Omental fat pad (tissue), 4 donors: ENCODE results near the gene NUDT16. TPM values are rescaled to one million over a fixed set of nuclear protein-coding genes. Genes with fewer than 3 reads are reported as not detected.
"Not testable (repeated sequence)": the region's sequence is repeated elsewhere in the genome, so short reads cannot be mapped to it uniquely, and the experiment has no call there.

Experiments
- ATAC-seq: fragments of 150-250 bp; one replicate; pipeline ENCODE4 v1.9.1; 2016; ENCODE audit warnings: mild to moderate bottlenecking, moderate library complexity; ENCODE audit not compliant: low FRiP score
- DNase-seq: peaks from one replicate; pipeline ENCODE4 v3.0.0-alpha.2; 2019; ENCODE audit warnings: low spot score
- total RNA-seq, 4 donors: library from RNA; depleted of rRNA; stranded (reverse); fragments of >200 nt; gene quantifications; one replicate each; pipeline ENCODE4 v1.1.0, GENCODE V29; 2016
- TF ChIP-seq, protein P1 (sequence below), 3 donors: fragments of 450-650 bp; IDR thresholded peaks; one replicate each; pipeline ENCODE4 v1.5.1; 2016 to 2017; ENCODE audit warnings: antibody characterized with exemption in 3 of 3, mild to moderate bottlenecking in 3 of 3, moderate library complexity in 2 of 3

NUDT16 gene
- total RNA-seq, 4 donors from 2014 or later = 26.7 to 62.3 (median 39.0) TPM

DNA sequence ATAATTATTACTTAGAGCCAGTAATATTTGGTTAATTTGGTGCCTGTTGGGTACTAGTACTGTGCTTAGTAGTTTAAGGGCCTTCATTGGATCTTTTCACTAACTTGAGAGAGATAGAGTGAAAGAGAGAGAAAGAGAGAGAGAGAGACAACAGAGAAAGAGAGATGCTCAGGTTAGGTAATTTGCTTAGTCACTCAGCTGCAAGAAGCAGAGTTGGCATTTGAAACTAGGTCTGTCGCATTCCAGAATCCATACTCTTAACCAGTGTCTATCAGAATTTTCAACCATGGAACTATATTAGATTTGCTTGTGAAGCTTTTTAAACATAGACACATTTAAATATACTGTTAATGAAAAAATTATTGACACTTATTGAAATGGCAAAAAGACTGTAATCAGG, 31.1 kb upstream of the NUDT16 start:
- TF ChIP-seq, protein P1, sequence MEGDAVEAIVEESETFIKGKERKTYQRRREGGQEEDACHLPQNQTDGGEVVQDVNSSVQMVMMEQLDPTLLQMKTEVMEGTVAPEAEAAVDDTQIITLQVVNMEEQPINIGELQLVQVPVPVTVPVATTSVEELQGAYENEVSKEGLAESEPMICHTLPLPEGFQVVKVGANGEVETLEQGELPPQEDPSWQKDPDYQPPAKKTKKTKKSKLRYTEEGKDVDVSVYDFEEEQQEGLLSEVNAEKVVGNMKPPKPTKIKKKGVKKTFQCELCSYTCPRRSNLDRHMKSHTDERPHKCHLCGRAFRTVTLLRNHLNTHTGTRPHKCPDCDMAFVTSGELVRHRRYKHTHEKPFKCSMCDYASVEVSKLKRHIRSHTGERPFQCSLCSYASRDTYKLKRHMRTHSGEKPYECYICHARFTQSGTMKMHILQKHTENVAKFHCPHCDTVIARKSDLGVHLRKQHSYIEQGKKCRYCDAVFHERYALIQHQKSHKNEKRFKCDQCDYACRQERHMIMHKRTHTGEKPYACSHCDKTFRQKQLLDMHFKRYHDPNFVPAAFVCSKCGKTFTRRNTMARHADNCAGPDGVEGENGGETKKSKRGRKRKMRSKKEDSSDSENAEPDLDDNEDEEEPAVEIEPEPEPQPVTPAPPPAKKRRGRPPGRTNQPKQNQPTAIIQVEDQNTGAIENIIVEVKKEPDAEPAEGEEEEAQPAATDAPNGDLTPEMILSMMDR (IDR thresholded peaks at IDR 0.05) = no peak
- no peak for DNase-seq
- ATAC-seq = no peak

DNA sequence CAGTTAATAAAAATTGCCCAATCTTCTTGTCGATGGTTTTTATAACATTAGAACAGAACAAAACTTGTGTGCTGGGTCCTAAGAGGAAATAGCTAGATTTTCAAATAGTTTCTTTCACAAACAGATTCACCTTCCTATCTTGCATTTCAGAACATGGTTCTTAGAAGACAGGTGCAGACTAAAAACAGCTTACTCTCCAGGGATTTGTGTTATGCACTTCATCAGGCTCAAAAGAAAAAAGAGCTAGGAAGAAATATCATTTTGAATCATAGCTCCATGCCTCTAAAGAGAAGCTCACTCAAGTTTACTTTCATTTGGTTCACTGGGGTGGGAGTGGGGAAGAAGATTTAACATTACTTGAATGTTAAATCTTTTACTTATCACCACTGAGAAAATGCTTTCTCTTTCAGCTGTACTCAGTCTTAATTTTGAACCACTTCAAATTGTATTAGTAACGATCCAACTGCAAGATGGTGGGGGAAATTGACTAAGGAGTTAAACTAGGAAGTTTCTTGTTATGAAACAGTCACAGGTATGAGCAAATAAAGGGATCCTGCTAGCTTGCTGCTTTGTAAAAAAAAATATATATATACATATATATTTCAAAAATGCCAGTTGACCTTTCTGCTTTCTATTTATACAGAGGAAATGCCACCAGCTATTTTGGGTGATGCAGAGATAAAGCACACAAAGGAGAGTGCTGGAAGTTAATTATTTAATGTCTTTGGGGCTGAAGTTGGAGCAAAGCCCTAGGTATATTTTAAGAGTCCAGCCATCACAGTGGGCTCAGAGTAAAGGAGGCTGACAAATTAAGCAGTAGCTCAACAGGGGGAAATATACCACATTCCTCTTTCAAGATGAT, 28.3 kb upstream of the NUDT16 start:
- ATAC-seq (no peak), DNase-seq (no peak)
- TF ChIP-seq, protein P1 (IDR thresholded peaks at IDR 0.05) = no peak

DNA sequence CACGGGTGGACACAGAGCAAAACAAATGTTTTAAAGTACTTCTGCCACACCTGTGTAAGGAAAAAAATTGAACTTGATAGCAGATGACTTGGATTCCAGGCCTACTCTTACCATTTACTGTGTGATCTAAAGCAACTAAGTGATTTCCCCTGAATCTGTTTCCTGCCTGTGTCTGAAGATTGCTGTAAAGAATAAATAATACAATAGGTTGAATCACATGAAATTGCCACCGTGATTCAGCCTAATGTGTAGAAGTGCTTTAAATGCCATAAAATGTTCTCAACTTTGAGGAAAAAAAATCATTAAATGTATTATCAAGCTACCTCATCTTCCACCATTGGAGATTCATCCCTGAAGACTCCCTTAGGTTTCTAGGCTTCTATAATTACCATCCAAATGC, 27.6 kb upstream of the NUDT16 start:
- no peak for DNase-seq
- TF ChIP-seq, protein P1 (IDR thresholded peaks at IDR 0.05) = no peak
- ATAC-seq = no peak

DNA sequence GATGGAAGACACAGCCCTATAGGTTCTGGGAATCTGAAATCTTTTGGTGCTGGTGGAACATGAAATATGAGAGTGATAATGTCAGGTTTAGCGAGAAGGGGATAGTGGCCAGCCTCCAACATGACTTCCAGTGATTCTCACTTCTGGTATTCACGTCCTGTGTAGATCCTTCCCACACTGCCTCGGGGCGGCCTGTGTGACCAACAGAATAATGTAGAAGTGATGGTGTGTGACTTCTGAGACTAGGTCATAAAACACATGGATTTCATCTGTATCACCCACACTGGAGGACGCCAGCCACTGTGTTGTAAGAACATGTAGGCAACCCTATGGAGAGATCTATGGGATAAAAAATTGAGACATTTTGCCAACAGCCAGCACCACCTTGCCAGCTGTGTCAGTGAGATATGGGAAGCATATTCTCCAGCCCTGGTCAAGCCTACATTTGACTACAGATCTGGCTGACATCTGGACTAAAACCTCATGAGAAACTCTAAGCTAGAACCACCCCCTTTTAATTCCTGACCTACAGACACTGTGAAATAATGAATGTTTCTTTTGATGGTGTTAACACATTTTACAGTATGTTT, 25.5 kb upstream of the NUDT16 start:
- DNase-seq (no peak), ATAC-seq (no peak)
- TF ChIP-seq, protein P1 (IDR thresholded peaks at IDR 0.05) = no peak

DNA sequence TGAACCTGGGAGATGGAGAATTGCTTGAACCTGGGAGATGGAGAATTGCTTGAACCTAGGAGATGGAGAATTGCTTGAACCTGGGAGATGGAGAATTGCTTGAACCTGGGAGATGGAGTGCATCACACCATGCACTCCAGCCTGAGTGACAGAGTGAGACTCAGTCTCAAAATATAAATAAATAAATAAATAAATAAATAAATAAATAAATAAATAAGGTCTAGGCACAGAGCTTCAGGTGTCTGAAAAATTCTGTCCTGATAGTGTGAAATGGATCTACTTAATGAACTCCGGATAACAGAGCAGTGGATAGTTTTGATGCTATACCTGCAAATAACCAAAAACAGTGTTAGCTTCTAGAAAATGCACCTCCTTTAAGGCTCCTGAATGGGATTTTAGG, 24.3 kb upstream of the NUDT16 start:
- DNase-seq (no peak), ATAC-seq (no peak)
- TF ChIP-seq, protein P1 (IDR thresholded peaks at IDR 0.05) = no peak

DNA sequence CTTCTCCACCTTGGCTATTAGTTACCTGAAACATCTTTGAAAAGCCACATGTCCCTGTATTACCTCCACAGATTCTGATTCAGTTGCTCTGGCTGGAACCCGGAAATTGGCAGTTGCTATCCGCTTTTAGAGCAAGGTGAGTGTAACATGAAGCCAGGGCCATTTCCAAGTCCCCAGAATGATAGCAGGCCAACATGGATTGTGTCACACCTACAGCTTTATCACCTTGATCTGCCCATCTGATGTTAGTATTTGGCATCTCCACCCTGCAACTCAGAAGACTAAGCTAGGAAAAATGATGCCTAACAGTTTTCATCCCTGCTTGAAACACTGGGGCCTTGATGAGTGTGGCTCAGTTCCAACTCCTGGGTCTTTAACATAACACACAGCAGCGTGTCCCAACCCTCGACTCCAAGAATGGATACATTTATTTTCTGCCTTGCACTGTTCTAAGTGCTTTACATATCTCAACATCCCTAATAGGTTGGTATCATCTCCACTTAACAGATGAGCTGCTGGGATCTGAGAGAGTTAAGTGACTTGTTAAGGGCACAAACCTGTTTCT, 21.3 kb upstream of the NUDT16 start:
- TF ChIP-seq, protein P1 (IDR thresholded peaks at IDR 0.05) = no peak
- no peak for DNase-seq
- no peak for ATAC-seq

DNA sequence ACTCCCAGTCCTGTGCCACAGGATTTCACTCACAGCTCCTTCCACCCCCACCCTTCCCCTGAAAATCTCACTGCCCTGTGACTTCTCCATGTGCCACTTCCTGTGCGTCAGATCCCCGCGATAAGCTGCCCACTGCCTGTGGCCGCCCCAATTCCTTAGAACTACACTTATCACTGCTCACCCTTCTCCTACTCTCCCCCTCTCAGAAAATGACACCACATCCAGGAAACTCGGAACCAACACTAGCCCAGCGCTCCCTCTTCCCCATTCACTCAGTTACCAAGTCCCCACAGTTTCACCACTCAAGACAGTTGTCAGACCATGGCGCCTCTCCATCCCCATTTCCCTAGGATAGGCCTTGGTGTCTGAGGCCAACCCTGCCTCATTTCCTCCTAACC, 20.5 kb upstream of the NUDT16 start:
- DNase-seq, ATAC-seq: not testable (repeated sequence)
